IPS-NIHi7 (cell line): Measurements from ENCODE around the gene FGFR2.
A peak's percentile ranks its signal among the peaks of the same experiment; 100 is the strongest.
"Not testable (repeated sequence)": the region's sequence is repeated elsewhere in the genome, so short reads cannot be mapped to it uniquely, and the experiment has no call there.

Experiments used
- DNase-seq: peaks from one replicate; pipeline ENCODE4 v3.0.0; 2012; ENCODE audit warnings: mixed read lengths; ENCODE audit errors: extremely low spot score

FGFR2 gene

GRCh38 chr10:121554916-121555315 is 43.3 kb downstream of the FGFR2 start:
- not testable (repeated sequence) for DNase-seq

- no peak for DNase-seq
Measured at GRCh38 chr10:121553511-121554264, 44.6 kb downstream of the FGFR2 start.

DNA sequence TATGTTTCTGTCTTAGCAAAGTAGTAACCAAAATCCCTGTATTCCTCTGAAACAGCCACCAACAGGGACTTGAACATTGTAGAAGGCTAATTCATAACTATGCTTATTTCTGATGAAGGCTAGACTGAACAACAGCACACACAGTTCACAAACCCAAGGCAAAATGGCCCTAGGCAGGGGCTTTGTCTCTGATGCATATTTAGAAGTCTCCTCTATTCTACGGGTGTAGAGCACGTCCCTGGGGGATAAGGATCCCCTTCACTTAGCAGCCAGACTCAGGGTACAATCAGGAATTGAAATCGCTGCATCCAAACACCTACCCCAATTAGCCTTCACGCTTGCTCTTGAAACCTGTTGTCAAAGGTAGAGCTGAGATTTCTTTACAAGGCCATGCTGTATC is 45.5 kb downstream of the FGFR2 start:
- no peak for DNase-seq

GRCh38 chr10:121551210-121551885 is 46.9 kb downstream of the FGFR2 start:
- DNase-seq, result no peak

DNA sequence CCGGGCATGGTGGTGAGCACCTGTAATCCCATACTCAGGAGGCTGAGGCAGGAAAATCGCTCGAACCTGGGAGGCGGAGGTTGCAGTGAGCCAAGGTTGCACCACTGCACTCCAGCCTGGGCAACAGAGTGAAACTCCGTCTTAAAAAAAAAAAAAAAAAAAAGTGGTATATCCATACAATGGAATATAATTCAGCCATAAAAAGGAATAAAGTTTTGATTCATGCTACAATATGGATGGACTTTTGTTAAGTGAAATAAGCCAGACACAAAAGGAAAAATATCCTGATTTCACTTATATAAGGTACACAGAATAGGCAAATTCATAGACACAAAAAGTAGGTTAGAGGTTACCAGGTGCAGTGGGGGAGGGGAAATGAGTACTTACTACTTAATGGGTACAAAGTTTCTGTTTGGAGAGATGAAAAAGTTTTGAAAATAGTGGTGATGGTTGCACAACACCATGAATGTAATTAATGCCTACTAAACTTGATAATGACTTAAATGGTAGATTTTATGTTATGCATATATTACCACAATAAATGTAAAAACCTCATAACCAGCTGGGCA is 53.9 kb downstream of the FGFR2 start:
- DNase-seq, result no peak

DNA sequence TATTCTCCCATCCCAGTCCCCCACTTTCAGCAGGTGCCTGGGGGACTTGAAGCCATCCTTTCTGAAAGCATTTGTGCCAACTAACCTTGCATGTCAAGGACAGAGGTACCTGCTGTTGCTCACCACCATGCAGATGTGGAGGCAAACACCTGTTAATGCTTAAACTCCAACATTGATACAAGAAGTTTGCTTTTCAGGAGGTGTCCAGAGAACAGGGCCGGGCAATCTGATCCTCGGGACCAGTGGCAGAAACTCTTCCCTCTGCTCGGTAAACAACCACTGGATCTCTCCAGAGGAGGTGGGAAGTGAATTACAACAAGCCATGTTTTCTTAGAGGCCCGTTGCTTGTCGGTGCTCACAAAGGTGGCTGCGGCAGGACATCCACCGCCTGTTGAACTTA is 54.7 kb downstream of the FGFR2 start:
- DNase-seq, result no peak

- DNase-seq, result no peak
Measured at GRCh38 chr10:121541450-121542120, 56.7 kb downstream of the FGFR2 start.

GRCh38 chr10:121540732-121541395 is 57.4 kb downstream of the FGFR2 start:
- DNase-seq, result no peak

DNA sequence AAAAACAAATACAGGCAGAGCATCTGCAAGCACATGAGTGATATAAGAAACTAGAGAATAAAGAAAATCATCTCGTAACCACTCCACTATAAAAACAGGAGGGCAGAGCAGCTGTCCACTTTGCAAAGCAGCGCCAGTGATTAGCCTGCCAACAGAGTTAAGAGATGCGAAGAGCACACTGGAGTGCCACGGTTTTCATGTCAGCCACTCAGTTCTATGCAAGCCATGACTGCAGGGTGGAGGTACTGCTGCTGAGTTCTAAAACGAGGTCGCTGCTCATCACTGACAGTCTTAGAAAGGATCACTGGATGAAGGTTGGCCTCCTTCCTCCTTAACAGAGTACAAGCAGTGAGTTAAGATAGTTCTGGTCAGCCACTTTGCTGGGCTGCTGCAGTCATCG is 58.5 kb downstream of the FGFR2 start:
- DNase-seq, result no peak

DNA sequence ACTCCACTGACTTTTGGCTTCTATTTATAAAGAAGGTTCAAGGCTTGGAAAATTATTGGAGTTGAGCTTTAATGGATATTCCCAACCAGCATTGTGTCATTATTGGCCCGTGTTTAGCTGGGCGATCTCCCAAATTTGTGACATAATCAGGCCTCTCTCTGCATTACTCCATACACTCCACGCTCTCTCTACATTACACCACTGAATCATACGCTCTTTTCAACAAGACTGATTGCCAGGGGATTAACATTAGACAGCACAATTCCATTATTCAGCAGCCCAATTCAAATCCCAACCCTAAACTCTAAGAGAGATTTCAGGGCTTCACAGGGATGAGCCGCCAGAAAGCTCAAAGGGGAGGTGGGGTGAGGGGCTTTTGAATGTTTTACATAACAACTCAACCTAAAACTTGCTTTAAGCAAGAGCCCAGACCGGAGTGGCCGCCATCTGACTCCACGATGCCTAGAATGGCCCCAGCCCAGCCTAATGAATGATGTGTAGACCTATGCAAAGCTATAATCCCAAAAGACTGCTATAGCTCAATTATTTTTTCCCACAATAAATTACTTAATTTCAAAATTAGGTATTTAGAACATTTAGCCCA is 61.8 kb downstream of the FGFR2 start:
- no peak for DNase-seq

DNA sequence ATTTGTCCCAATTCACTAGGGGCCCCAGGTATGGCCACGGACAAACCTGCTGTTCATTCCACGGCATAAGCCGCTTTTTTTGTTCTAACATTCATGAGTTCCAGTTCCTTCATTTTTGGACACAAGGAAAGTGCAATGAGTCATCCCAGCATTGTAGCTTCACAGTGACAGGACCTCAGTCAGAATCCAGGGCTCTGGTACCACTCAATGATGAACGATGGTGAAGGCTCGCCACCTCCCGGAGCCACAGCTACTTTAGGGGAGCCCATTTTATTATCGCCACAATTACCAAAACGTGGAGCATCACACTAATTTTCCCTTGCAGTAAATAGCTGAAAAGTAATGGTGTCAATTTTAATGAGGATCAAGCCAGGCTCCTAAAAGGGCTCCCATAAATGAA is 62.9 kb downstream of the FGFR2 start:
- DNase-seq, result no peak

DNA sequence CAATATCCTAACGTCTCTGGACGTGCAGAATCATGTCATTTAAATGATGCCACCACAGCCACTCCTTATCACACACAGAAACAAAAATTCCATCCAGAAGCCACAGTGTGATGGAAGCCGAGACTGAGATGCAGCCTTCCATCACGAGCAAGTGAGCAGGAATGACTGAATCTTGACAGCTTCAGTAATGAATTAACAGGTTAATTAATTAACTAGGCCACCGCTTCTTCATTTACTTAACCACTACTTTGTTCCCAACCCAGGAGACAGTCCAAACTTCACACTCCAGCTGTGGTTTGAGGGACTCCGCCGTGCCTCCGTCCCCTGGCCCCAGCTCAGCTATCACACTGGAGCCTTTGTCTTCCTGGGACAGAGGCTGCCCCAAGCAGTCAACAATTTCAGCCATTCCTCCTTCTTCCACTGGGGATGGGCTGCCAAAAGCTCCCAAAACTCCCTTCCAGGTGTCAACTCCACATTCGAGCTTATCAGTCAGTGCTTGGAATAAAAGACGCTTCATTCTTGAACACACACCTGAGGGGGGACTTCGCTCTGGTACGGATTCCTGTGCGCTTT is 65.9 kb downstream of the FGFR2 start:
- no peak for DNase-seq

GRCh38 chr10:121531830-121532178 is 66.4 kb downstream of the FGFR2 start:
- no peak for DNase-seq

DNA sequence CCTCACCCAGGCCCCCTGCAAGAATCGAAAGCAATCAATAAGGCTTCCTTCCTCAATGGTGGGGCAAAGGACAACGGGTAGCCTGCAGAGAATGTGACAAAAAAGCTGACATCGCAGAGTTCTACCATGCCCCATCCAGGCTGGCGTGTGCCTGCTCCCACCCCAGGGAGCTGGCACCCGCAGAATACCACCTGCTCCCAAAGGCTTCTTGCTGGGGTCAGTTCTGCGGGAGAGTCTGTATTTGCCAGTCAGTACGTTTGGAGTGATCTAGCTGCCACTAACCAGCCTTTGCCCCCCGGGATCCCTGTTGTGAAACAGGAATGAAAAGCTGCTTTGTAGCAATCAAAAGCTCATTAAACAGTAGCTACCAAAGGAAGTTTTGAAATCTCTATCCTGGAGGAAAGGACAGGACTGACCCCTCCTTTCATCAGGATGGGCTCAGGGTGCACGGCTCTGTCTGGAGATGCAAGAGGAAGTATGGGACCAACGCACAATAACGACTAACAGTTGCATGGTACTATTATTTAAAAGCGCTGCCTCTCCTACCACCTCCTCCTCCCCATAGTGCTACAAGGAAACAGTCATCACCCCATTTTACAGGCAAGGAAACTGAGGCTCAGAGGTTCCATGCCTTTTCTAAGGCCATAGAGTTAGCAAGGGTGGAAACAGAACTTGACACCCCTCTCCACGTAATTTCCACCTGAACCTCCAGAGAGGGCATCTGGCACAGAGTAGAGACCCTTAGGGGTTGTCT is 67.0 kb downstream of the FGFR2 start:
- no peak for DNase-seq

GRCh38 chr10:121530481-121531075 is 67.7 kb downstream of the FGFR2 start:
- no peak for DNase-seq

DNA sequence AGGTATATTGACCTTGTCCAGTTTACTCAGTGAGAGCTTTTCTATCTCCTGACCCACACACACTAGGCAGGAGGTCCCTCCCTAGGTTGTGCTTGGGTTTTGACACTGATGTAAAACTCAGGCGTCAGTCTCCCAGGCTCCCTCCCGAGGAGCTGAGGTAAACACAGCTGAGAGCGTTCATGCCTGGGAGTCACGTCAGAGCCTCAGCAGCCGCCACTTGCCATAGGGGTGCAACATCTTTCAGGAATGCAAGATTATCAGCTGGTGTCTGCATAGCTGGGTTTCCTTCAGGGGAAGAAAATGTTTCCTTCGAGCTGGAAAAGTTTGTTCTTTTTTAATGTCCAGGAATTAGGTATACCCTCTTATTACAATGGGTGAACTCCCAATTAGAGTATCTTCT is 70.6 kb downstream of the FGFR2 start:
- DNase-seq, result peak; percentile 63

GRCh38 chr10:121526801-121527221 is 71.4 kb downstream of the FGFR2 start:
- DNase-seq, result no peak

DNA sequence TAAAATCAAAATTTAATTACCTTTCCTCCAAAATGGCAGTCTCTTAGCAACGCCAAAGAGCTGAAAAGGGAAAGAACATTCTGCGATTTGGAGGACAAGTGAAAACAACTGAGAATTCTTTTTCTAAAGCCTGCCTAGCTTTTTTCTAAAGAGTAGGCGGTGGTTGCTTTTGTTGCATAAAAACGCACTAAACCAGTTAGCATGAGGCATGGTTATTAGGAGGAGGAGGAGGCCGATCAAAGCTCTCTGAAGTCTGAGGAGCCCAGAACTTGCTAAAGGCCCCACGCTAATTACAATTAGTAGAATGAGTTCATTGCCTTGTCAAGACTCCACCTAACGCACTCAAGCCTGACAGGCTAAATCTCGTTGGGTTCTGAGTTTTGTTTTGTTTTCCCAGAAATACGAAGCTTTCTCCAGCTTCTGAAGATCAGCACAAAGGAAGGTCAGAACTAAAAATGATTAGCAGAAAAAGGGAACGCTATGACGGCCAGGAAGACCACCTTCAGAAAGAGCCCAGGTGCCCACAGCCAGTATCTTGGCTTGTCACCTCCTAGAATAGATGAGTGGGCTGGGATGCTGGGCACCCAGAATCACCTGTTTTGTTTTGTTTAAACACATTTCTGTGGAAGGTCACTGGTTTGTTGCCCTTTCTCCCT is 72.0 kb downstream of the FGFR2 start:
- no peak for DNase-seq

GRCh38 chr10:121525251-121526134 is 72.8 kb downstream of the FGFR2 start:
- DNase-seq, result no peak
